Activated naive CD8-positive, alpha-beta T cell treated with anti-CD3 and anti-CD28 coated beads, Interleukin-2, amount 50 U/mL, for 16 hours (primary cell): ENCODE results near the gene G6PC1.
"Not testable (repeated sequence)": the region's sequence is repeated elsewhere in the genome, so short reads cannot be mapped to it uniquely, and the experiment has no call there.

Experiments
- DNase-seq: peaks from one replicate; pipeline ENCODE4 v3.0.0-alpha.2; 2020; ENCODE audit warnings: low read depth, low spot score

The G6PC1 gene

GRCh38 chr17:42900460-42901331, at the start of gene G6PC1:
Gene G6PC1 (plus strand): TSS chr17:42900799. CDS start chr17:42900877, 78 bp downstream.
- DNase-seq: no peak

DNA sequence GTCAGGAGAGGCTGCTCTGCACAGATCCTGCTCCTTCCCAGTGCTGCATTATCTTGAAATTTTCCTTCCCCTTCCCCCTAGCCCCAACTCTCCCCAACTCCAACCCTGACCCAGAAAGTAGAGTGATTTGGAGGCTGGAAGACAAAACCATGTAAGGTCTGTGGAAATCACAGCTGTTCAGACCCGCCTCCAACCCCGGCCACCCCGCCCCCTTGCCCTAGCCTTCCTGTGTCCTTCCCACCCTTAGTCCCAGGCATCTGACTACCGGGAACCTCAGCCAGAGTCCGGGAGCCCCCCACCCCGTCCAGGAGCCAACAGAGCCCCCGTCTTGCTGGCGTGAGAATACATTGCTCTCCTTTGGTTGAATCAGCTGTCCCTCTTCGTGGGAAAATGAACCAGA, 49.6 kb upstream of the G6PC1 start, which contains the start of gene AOC3:
Gene AOC3 (plus strand): TSS at position 246 of the 400 bp plus-strand sequence. CDS start 145 bp downstream, at position 391.
- DNase-seq: no peak

- DNase-seq: not testable (repeated sequence)
These were observed 49.0 kb upstream of the G6PC1 start for GRCh38 chr17:42851371-42852240.

- DNase-seq: no peak
These were observed 48.2 kb upstream of the G6PC1 start for GRCh38 chr17:42852351-42852750.

DNA sequence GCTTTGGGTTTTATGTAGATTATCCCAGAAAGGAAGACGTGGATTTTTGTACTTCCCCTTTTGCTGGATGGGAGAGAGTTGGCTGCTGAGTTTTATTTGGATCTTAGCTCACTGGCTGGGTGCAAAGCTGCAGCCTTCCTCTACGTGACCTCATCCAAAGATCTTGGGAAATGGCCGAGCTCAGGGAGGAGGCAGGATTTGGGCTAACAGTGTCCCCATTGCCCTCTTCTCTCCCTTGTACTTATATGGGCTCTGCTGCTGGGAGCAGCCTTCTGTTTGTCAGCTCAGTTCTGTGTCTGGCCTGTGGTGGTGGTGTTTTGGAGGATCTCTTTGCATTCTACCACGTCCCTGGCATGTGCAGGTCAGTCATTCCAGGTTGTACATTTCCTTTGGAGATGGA, 47.6 kb upstream of the G6PC1 start:
- DNase-seq: no peak

DNA sequence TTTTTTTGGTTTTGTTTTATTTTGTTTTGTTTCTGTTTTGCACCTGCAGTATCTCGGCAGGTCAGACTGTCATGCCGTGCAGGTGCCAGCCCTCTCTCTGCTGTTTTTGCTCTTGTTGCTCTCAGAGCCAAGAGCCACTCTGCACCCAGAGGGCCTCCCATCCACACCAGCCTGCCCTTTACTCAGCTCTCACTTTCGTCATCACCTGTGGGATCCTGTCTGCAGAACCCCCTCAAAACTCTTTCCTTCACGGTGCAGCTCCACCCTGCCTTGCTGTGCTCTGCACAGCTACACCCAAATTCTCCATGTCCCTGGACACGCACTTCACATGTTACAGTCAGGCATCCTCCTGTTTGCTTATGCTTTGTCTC, 47.0 kb upstream of the G6PC1 start:
- DNase-seq: no peak

DNA sequence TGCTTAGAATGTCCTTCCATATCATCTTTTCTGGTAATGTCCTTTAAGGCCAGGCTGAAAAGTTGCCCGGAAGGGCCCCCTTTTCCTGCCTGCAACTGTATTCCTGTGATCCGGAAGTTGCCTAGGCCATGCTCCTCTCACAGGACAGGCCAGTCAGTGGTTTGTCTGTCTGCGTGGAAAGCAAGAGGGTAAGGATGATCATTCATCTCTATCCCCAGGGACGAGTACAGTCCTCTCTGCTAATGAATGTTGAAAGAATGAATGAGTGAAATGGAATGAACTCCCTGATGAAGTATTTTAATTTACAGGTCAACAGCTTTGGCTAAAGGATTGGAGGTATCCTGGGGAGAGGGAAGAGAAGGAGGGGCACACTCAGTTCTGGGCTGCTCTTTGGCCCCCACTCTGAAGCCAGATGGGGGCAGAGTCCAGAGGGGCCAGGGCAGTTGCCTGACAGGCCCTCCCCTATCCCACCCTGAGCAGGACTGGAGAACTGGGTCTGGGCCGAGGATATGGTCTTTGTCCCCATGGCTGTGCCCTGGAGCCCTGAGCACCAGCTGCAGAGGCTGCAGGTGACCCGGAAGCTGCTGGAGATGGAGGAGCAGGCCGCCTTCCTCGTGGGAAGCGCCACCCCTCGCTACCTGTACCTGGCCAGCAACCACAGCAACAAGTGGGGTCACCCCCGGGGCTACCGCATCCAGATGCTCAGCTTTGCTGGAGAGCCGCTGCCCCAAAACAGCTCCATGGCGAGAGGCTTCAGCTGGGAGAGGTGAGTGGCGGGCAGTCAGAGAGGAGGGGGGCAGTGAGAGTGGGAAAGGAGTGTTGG, 46.4 kb upstream of the G6PC1 start:
- no peak for DNase-seq

GRCh38 chr17:42855048-42855596, 45.5 kb upstream of the G6PC1 start:
- DNase-seq: no peak

- not testable (repeated sequence) for DNase-seq
These were observed 44.5 kb upstream of the G6PC1 start for GRCh38 chr17:42856093-42856492.

DNA sequence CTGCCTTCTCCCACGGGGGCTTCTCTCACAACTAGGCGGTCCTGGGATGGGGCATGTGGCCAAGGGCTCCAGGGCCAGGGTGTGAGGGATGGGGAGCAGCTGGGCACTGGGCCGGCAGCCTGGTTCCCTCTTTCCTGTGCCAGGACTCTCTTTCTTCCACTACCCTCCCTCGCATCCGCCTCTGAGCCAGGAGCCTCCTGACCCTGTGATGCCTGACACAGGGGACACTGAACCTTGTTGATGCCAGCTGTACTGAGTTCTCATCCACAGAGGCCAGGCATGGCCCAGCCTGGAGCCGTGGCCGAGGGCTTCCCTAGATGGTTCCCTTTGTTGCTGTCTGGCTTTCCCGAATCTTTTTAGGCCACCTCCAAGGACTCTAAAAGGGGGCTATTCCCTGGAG, 44.1 kb upstream of the G6PC1 start:
- not testable (repeated sequence) for DNase-seq

DNA sequence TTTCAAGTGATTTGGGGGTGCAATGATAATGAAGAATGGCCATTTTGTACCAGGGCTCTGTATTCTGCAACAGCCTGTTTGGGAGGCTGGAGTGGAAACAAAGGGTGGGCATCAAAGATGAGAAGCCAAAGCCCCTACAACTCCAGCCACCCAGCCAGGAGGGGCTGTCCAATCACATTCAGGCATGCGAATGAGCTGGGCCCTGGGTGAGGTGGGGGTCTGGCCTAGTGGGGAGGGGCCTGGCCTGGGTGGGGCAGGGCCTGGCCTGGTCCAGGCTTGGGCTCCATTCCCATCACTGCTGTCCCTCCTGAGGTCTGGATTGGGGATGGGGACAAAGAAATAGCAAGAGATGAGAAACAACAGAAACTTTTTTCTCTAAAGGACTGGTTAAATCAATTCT, 43.2 kb upstream of the G6PC1 start:
- no peak for DNase-seq

DNA sequence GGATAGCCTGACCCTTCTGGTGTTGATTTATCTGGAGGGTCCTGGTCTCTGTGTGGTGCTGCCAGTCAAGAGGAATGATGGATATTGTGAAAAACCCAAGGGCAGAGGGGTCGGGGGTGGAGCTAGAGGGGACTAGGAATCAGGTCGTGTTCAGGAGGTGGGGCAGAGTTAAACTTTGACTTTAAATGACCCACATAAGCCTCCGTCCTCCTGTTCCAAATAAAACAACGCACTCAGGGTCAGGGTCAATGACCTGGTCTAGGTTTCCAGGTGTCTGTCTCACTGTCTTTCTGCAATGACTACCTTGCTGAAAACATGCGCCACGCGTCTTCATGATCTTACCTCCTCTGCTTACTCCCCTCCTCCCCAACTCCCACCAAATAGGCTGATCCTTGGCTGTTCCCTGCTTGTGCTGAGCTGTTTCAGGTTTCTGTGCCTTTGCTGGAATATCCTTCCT, 34.9 kb upstream of the G6PC1 start:
- no peak for DNase-seq

GRCh38 chr17:42866216-42866615, 34.4 kb upstream of the G6PC1 start:
- no peak for DNase-seq

- DNase-seq: no peak
These were observed 33.7 kb upstream of the G6PC1 start for GRCh38 chr17:42866631-42867575.

DNA sequence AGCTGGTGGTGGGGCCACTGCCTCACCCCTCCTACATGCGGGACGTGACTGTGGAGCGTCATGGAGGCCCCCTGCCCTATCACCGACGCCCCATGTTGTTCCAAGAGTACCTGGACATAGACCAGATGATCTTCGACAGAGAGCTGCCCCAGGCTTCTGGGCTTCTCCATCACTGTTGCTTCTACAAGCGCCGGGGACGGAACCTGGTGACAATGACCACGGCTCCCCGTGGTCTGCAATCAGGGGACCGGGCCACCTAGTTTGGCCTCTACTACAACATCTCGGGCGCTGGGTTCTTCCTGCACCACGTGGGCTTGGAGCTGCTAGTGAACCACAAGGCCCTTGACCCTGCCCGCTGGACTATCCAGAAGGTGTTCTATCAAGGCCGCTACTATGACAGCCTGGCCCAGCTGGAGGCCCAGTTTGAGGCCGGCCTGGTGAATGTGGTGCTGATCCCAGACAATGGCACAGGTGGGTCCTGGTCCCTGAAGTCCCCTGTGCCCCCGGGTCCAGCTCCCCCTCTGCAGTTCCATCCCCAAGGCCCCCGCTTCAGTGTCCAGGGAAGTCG, 32.8 kb upstream of the G6PC1 start:
- not testable (repeated sequence) for DNase-seq

DNA sequence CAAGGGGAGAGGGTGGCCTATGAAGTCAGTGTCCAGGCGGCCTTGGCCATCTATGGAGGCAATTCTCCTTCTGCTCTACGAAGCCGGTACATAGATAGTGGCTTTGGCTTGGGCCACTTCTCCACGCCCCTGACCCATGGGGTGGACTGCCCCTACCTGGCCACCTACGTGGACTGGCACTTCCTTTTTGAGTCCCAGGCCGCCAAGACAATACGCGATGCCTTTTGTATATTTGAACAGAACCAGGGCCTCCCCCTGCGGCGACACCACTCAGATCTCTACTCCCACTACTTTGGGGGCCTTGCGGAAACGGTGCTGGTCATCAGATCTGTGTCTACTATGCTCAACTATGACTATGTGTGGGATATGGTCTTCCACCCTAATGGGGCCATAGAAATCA, 32.3 kb upstream of the G6PC1 start:
- no peak for DNase-seq

- DNase-seq: no peak
These were observed 29.0 kb upstream of the G6PC1 start for GRCh38 chr17:42871647-42872046.

GRCh38 chr17:42872251-42872965, 28.2 kb upstream of the G6PC1 start:
- DNase-seq: no peak

DNA sequence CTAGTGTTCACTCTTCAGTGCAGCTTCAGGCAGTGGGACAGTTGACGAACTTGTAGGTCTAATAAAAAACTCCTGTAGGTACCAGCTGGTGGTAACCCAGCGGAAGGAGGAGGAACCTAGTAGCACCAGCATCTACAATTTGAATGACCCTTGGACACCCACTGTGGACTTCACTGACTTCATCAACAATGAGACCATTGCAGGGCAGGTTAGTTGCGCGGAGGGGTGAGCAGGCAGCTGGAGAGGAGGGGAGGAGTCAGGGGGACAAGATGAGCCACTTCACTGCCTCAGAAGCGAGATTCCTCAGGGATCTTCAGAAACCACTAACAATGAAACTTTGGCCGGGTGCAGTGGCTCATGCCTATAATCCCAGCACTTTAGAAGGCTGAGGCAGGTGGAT, 27.3 kb upstream of the G6PC1 start:
- DNase-seq: no peak
